Inflammatory macrophage (primary cell): Measurements from ENCODE around the gene SVOP.
A peak's percentile ranks its signal among the peaks of the same experiment; 100 is the strongest.
"Not testable (repeated sequence)": the region's sequence is repeated elsewhere in the genome, so short reads cannot be mapped to it uniquely, and the experiment has no call there.

Experiments used
- DNase-seq, 2 donors: peaks; one replicate each; pipeline ENCODE4 v3.0.0-alpha.2; 2020 to 2022

Gene SVOP

GRCh38 chr12:109033239-109034196 is 12.7 kb upstream of the SVOP start:
- no peak for DNase-seq

- no peak for DNase-seq
These were observed 8.5 kb upstream of the SVOP start for GRCh38 chr12:109029411-109029810.

DNA sequence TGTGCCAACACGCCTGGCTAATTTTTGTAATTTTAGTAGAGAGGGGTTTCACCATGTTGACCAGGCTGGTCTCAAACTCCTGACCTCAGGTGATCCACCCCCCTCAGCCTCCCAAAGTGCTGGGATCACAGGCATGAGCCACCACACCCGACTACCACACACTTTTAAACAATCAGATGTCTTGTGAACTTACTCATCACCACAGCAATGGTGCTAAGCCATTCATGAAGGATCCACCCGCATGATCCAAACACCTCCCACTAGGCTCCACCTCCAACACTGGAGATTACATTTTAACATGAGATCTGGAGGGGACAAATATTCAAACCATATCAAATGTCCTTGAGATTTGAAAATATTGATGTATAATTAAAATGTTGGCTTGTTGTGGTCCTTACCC is 7.8 kb upstream of the SVOP start:
- DNase-seq: not testable (repeated sequence)

- peak; percentile 20 to 48 for DNase-seq
These were observed 6.9 kb upstream of the SVOP start for GRCh38 chr12:109027767-109028166.

- DNase-seq: no peak
These were observed 597 bp downstream of the SVOP start for GRCh38 chr12:109020146-109020795.

DNA sequence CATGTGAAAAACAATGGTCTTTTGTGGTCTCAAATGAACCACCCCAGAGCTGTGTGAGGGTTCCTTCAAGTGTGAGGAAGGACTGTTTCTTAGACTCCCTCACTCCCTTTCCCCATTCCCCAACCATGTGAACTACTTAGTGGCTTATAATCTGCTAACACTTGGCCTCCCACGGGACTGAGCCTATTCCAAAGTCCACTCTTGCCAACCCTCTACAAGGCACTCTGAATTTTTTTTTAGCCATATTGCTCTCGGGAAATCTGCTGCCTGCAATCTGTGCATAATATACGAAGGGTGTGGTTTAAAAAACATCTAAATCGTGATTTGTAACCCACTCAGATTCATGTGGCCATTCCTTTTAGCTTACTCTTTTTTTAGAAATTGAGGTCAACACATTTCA is 2.6 kb downstream of the SVOP start:
- no peak for DNase-seq

GRCh38 chr12:109016978-109017377 is 3.9 kb downstream of the SVOP start:
- DNase-seq: no peak

DNA sequence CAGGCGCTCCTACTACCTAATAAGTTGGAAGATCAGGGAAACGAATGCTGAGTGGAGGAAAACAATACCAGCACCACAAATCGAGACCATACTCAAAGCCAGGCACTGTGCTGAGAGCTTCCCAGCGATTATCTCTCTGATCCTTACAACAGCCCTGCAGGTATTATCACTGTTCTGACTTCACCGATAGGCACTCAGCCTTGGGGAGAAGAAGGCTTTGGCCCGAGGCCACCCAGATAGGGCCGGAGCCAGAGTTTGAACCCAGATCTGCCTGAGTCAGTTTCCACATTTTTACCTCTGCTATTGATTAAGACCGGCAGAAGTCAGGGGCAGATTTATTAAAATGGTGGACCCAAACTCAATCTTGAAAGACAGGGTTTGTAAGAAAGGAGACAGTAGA is 4.9 kb downstream of the SVOP start:
- no peak for DNase-seq

- no peak for DNase-seq
These were observed 5.7 kb downstream of the SVOP start for GRCh38 chr12:109014984-109015765.

DNA sequence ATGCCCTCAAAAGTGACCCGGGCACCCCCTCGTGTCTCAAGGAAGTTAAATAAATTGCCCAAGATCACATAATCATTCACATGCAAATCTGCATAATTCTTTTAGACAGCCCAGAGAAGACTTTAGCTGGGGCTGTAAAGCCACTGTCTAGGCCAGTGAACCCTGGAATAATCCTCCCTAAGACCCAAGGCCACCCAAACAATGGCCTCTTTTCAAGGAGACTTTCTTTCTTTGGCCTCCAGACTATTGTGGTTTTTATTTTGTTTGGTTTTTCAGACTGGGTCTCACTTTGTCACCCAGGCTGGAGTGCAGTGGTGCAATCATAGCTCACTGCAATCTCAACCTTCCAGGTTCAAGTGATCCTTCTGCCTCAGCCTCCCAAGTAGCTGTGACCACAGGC is 10.6 kb downstream of the SVOP start:
- DNase-seq: no peak

GRCh38 chr12:109009766-109010165 is 11.1 kb downstream of the SVOP start:
- DNase-seq: no peak

- DNase-seq: no peak
These were observed 16.9 kb downstream of the SVOP start for GRCh38 chr12:109004017-109004416.

- no peak for DNase-seq
These were observed 24.5 kb downstream of the SVOP start for GRCh38 chr12:108996320-108996719.

DNA sequence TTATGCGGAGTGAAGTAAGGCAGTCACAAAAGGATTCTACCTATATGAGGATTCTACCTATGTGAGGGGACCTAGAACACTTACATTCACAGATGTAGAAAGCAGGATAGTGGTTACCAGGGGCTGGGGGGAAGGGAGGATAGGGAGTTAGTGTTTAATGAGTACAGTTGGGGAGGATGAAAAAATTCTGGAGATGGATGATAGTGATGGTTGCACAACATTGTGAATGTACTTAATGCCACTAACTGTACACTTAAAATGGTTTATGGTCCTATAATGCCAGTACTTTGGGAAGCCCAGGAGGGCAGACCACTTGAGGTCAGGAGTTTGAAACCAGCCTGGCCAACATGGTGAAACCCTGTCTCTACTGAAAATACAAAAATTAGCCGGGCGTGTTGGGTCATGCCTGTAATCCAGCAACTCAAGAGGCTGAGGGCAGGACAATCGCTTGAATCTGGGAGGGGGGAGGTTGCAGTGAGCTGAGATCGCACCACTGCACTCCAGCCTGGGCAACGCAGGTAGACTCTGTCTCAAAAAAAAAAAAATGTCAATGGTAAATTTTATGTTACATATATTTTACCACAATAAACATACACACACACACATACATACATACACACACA is 25.4 kb downstream of the SVOP start:
- no peak for DNase-seq

- DNase-seq: not testable (repeated sequence)
These were observed 30.8 kb downstream of the SVOP start for GRCh38 chr12:108990103-108990502.

DNA sequence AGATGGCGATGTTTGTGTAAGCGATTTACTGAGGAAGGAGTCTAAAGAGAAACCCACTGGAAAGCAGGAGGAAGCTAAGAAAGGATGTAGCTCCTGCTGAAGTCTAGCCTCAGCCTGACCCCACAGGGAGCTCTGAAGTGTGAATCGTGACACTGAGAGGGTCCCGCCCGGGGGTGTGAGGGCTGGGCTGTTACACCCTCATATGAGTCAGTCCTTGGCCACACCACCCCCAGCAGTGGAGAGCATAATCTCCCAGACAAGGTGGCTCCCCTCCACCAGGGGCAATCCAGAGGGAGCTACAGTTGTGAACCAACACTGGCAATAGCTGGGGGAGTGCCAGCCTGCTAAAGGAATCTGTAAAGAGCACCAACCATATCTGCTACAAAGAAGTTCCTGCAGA is 31.5 kb downstream of the SVOP start:
- no peak for DNase-seq

GRCh38 chr12:108985750-108986149 is 35.1 kb downstream of the SVOP start:
- no peak for DNase-seq

- DNase-seq: no peak
These were observed 37.6 kb downstream of the SVOP start for GRCh38 chr12:108983227-108983626.

GRCh38 chr12:108982621-108983219 is 38.1 kb downstream of the SVOP start:
- DNase-seq: no peak

DNA sequence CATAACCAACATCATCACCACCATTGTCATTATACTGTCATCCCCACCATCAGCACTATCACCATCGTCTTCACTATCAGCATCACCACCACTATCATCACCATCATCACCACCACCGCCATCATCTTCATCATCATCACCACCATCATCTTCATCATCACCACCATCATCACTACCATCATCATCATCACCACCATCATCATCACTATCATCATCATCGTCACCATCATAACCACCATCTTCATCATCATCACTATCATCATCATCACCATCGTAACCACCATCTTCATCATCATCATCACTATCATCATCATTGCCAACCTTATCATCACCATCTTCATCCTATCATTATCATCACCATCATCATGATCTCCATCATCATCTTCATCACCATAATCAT is 39.0 kb downstream of the SVOP start:
- no peak for DNase-seq

DNA sequence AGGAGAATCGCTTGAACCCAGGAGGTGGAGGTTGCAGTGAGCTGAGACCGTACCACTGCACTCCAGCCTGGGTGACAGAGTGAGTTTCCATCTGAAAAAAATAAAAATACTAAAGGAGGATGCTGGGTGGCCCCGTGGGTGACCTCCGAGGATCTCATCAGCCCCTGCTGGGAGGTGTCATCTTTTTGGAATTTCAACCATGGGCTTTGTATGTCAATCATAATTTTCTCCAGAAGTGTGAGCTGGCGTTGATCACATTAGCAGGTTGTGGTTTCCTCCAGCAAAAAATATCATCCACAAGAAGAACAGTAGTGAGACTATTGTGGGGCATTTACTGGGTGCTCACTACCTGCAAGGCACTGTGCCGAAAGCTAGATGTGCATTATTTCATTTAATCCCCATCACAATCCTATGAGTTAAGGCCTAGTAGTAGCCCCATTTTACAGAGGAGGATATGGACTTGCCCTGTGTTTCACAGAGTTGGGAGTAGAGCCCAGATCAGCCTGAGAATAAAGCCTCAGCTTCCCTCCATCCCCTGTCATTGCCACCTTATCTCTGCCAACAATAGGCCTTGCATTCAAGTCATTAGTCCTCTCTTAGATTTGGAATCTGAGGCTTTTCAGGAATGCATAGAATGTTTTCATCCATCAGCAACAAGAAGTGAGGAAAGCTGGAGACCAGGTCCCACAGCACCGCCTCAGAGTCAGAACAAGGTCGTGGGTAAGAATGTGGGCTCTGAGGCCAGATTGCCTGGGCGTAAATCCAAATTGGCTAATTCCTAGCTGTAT is 39.8 kb downstream of the SVOP start:
- no peak for DNase-seq

DNA sequence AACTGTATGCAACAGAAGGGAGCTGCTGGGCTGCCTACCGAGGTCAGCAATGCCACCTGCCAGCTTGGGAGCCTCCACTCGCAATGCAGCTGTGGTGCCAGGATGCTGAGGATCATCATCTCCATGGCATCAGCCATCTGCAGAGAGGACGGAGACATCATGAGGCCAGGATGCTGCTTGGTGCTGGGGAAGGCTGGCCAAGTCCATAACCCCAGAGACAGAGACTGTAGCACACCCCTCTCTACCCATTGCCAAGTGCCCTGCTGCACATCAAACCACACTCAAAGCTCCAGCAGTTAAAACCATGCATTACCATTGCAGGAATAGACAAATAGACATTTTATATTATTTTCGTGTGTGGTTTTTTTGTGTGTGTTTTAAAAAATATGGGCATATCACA is 43.5 kb downstream of the SVOP start:
- no peak for DNase-seq
